Mesenchymal stem cell (in vitro differentiated cells and primary cell): Measurements from ENCODE around the gene NRIP2.

ENCODE experiments used
- DNase-seq: peaks from one replicate; pipeline ENCODE4 v3.0.0-alpha.2; 2013
- H2AFZ ChIP-seq: one replicate; pipeline ENCODE4 v1.6.1; 2013; ENCODE audit warnings: low read depth, mild to moderate bottlenecking, control low read depth, inconsistent platforms, low read length, moderate library complexity
- H2AK5ac ChIP-seq: 2 replicates; pipeline ENCODE4 v1.6.1; 2013; ENCODE audit warnings: low read length, moderate library complexity, mild to moderate bottlenecking, inconsistent platforms; ENCODE audit not compliant: severe bottlenecking
- H2BK120ac ChIP-seq: one replicate; pipeline ENCODE4 v1.6.1; 2013; ENCODE audit warnings: low read depth, mild to moderate bottlenecking, inconsistent platforms, low read length, moderate library complexity
- H2BK12ac ChIP-seq, 2 experiments: one replicate each; pipeline ENCODE4 v1.6.1; 2013; ENCODE audit warnings: inconsistent platforms in 2 of 2, low read length in 2 of 2, mild to moderate bottlenecking in 2 of 2, moderate library complexity in 2 of 2, control low read depth in 1 of 2
- H2BK15ac ChIP-seq: one replicate; pipeline ENCODE4 v1.6.1; 2013; ENCODE audit warnings: mild to moderate bottlenecking, low read depth, inconsistent platforms; ENCODE audit not compliant: poor library complexity, severe bottlenecking
- H2BK5ac ChIP-seq: 2 replicates; pipeline ENCODE4 v1.6.1; 2013; ENCODE audit warnings: low read depth, mild to moderate bottlenecking, low read length, control low read depth, inconsistent platforms; ENCODE audit not compliant: poor library complexity, severe bottlenecking
- H3K14ac ChIP-seq, 2 experiments: one replicate each; pipeline ENCODE4 v1.6.1; 2013; ENCODE audit warnings: inconsistent platforms in 2 of 2, low read length in 2 of 2, control low read depth in 1 of 2, mild to moderate bottlenecking in 1 of 2, moderate library complexity in 1 of 2
- H3K18ac ChIP-seq, 2 experiments: one replicate each; pipeline ENCODE4 v1.6.1; 2013; ENCODE audit warnings: inconsistent platforms in 2 of 2, low read length in 2 of 2, control low read depth in 1 of 2, low read depth in 1 of 2, mild to moderate bottlenecking in 1 of 2
- H3K23ac ChIP-seq, 2 experiments: one replicate each; pipeline ENCODE4 v1.6.1; 2013; ENCODE audit warnings: inconsistent platforms in 2 of 2, low read length in 2 of 2, mild to moderate bottlenecking in 2 of 2, moderate library complexity in 2 of 2, control low read depth in 1 of 2
- H3K27ac ChIP-seq: 2 replicates; pipeline ENCODE4 v1.5.1; 2013; ENCODE audit warnings: mild to moderate bottlenecking, moderate library complexity, low read length, control low read depth, inconsistent platforms; ENCODE audit not compliant: poor library complexity, severe bottlenecking
- H3K27me3 ChIP-seq, 2 experiments: 2 replicates each; pipeline versions ENCODE4 v1.6.1 to v1.7.0; 2013; ENCODE audit warnings: low read length in 2 of 2, mild to moderate bottlenecking in 2 of 2, moderate library complexity in 2 of 2, control low read depth in 1 of 2, inconsistent platforms in 1 of 2; ENCODE audit not compliant: control insufficient read depth in 1 of 2, insufficient read depth in 1 of 2
- H3K36me3 ChIP-seq, 2 experiments: 2 replicates each; pipeline versions ENCODE4 v1.6.1 to v1.7.0; 2013; ENCODE audit warnings: low read length in 2 of 2, control low read depth in 1 of 2, inconsistent platforms in 1 of 2, low read depth in 1 of 2, mild to moderate bottlenecking in 1 of 2; ENCODE audit not compliant: insufficient read depth in 2 of 2, control insufficient read depth in 1 of 2
- H3K4ac ChIP-seq, 2 experiments: one replicate each; pipeline ENCODE4 v1.6.1; 2013; ENCODE audit warnings: inconsistent platforms in 2 of 2, low read length in 2 of 2, mild to moderate bottlenecking in 2 of 2, moderate library complexity in 2 of 2, control low read depth in 1 of 2, low read depth in 1 of 2
- H3K4me1 ChIP-seq: 2 replicates; pipeline ENCODE4 v1.6.1; 2013; ENCODE audit warnings: low read depth, low read length, control low read depth; ENCODE audit not compliant: control insufficient read depth, insufficient read depth
- H3K4me2 ChIP-seq: 2 replicates; pipeline ENCODE4 v1.6.1; 2013; ENCODE audit warnings: low read length, mild to moderate bottlenecking, inconsistent platforms; ENCODE audit not compliant: poor library complexity, severe bottlenecking
- H3K4me3 ChIP-seq, 2 experiments: 2 replicates each; pipeline versions ENCODE4 v1.5.1 to v1.7.0; 2013; ENCODE audit warnings: low read length in 2 of 2, mild to moderate bottlenecking in 2 of 2, control low read depth in 1 of 2, low read depth in 1 of 2; ENCODE audit not compliant: insufficient read depth in 1 of 2
- H3K79me1 ChIP-seq: replicated peaks from 2 replicates; pipeline ENCODE4 v1.6.1; 2013; ENCODE audit warnings: mild to moderate bottlenecking, control low read depth, low read length, inconsistent platforms; ENCODE audit not compliant: poor library complexity, severe bottlenecking
- H3K9ac ChIP-seq: 2 replicates; pipeline ENCODE4 v1.7.0; 2013; ENCODE audit warnings: mild to moderate bottlenecking, low read length, moderate library complexity
- H3K9me3 ChIP-seq: 2 replicates; pipeline ENCODE4 v1.7.0; 2013; ENCODE audit warnings: mild to moderate bottlenecking, low read length; ENCODE audit not compliant: control insufficient read depth
- H4K8ac ChIP-seq: one replicate; pipeline ENCODE4 v1.6.1; 2013; ENCODE audit warnings: inconsistent platforms, mild to moderate bottlenecking, low read length, moderate library complexity
- H4K91ac ChIP-seq: one replicate; pipeline ENCODE4 v1.6.1; 2013; ENCODE audit warnings: mild to moderate bottlenecking, low read length, inconsistent platforms
- WGBS: methylation state at CpG from one replicate; pipeline ENCODE4 v1.1.7; 2013; ENCODE audit warnings: mixed read lengths; 5-methylcytosine and 5-hydroxymethylcytosine counted together

The NRIP2 gene

DNA sequence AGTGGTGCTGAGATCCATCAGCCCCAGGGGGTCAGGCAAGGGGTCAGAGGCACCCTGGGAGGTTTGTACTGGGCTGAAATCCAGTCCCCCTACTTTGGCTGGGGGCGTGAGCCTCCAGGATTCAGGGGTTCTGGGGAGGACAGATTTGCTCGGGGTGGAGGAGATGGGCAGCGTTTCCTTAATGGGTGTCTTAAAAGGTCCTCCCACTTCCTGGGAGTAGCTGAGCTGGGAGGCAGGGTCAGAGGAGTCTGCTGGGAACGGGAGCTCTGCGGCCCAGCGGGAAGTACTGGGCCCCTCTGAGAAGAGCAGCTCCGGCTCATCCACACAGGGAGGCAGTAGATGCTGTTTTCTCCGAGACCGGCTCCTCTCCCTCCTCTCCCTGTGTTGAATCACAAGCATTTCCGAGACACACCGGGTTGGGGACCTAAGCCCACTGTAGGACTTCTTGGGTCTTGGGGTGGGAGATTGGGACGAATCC is 24.1 kb upstream of the NRIP2 start:
- Histone ChIP-seq H3K9me3 (no peaks in the 10 kb centered on the region), H2AK5ac (no peak overlapping the region), H2BK15ac (no peak overlapping the region), H3K4me3 (no peak overlapping the region), H3K18ac (no peak overlapping the region), H3K27ac (no peak overlapping the region), H2AFZ (no peak overlapping the region), H3K4ac (no peak overlapping the region), H4K8ac (no peak overlapping the region), H3K79me1 (no peaks in the 10 kb centered on the region), H3K4me1 (no peaks in the 10 kb centered on the region), H3K23ac (no peak overlapping the region), H2BK120ac (no peak overlapping the region), H3K27me3 (no peaks in the 10 kb centered on the region), H2BK5ac (no peak overlapping the region), H3K9ac (no peak overlapping the region), H3K36me3 (peaks cover 15 to 19% of the 10 kb centered on the region in 2 experiments), H4K91ac (no peak overlapping the region), H3K14ac (no peak overlapping the region), H2BK12ac (no peak overlapping the region), H3K4me2 (no peak overlapping the region)
- 93% methylated on average over 11 of the region's 12 CpGs for WGBS
- no peak for DNase-seq

DNA sequence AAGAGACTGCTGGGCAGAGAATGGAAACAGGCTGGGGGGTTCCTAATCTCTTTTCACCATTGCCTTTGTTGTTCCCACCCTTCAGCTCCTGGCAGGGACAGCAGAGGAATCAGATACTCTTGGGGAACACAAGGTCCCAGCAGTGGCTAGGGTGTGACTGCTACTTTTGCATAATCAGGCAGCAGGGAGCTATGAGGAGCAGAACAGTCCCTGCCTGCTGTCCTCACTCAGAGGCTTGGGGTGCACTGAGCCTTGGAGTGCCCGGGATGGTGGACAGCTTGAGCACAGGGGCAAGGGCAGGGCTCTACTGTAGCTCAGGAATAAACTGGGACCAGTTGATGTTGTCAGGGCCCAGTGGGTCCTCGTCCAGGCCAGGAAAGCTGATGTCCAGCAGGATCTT is 23.5 kb upstream of the NRIP2 start:
- no peaks in the 10 kb centered on the region for H3K27me3 ChIP-seq
- H3K4me3 ChIP-seq: no peak overlapping the region
- WGBS: 94% methylated on average over 2 of the region's 2 CpGs

DNA sequence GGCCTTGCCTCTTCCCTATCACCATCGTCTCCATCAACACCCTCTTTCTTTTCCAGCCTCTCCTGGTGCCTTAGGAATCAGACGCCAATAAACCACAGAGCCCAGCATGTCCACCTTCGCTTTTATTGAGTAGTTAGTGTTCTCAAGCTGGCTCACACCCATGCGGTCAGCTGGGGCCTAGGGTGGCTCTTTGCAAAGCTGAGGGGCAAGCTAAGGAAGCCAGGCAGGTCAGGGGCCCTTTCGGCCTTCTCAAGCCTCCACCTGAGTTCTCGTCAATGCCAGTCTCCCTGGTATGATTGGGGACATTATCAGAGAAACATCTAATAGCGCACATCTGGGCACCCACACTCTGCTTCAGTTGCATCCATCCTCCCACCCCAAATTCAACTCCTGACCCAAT is 22.7 kb upstream of the NRIP2 start:
- H3K36me3 ChIP-seq: peaks cover 12 to 15% of the 10 kb centered on the region in 2 experiments
- H2BK12ac ChIP-seq: no peak overlapping the region
- no peak overlapping the region for H3K27ac ChIP-seq
- H3K18ac ChIP-seq: no peak overlapping the region
- no peak overlapping the region for H2AFZ ChIP-seq
- no peak overlapping the region for H3K14ac ChIP-seq
- DNase-seq: no peak
- H3K4ac ChIP-seq: no peak overlapping the region
- no peaks in the 10 kb centered on the region for H3K27me3 ChIP-seq
- H3K4me1 ChIP-seq: peaks cover 1% of the 10 kb centered on the region
- H2AK5ac ChIP-seq: no peak overlapping the region
- H2BK120ac ChIP-seq: no peak overlapping the region
- no peak overlapping the region for H2BK15ac ChIP-seq
- H3K79me1 ChIP-seq: no peaks in the 10 kb centered on the region
- H4K91ac ChIP-seq: no peak overlapping the region
- no peak overlapping the region for H2BK5ac ChIP-seq
- H3K9me3 ChIP-seq: no peaks in the 10 kb centered on the region
- H4K8ac ChIP-seq: no peak overlapping the region
- no peak overlapping the region for H3K4me3 ChIP-seq
- no peak overlapping the region for H3K9ac ChIP-seq
- no peak overlapping the region for H3K23ac ChIP-seq
- no peak overlapping the region for H3K4me2 ChIP-seq
- WGBS: 92% methylated on average over 6 of the region's 7 CpGs

More for the DNA sequence above, 23.5 kb upstream of the NRIP2 start:
- no peak overlapping the region for H4K8ac ChIP-seq
- H4K91ac ChIP-seq: no peak overlapping the region
- H3K36me3 ChIP-seq: peaks cover 15 to 18% of the 10 kb centered on the region in 2 experiments
- H3K14ac ChIP-seq: peak overlapping the region in 1 of 2 experiments; percentile 18
- peaks cover 1% of the 10 kb centered on the region for H3K4me1 ChIP-seq
- no peak overlapping the region for H2AK5ac ChIP-seq
- no peak overlapping the region for H2BK12ac ChIP-seq
- no peak overlapping the region for H2BK15ac ChIP-seq
- no peak overlapping the region for H2AFZ ChIP-seq
- no peak overlapping the region for H3K9ac ChIP-seq
- H3K79me1 ChIP-seq: no peaks in the 10 kb centered on the region
- DNase-seq: no peak
- no peak overlapping the region for H3K4me2 ChIP-seq
- H2BK5ac ChIP-seq: no peak overlapping the region
- no peak overlapping the region for H3K18ac ChIP-seq
- no peak overlapping the region for H3K23ac ChIP-seq
- no peak overlapping the region for H3K4ac ChIP-seq
- no peaks in the 10 kb centered on the region for H3K9me3 ChIP-seq
- no peak overlapping the region for H3K27ac ChIP-seq
- H2BK120ac ChIP-seq: no peak overlapping the region

DNA sequence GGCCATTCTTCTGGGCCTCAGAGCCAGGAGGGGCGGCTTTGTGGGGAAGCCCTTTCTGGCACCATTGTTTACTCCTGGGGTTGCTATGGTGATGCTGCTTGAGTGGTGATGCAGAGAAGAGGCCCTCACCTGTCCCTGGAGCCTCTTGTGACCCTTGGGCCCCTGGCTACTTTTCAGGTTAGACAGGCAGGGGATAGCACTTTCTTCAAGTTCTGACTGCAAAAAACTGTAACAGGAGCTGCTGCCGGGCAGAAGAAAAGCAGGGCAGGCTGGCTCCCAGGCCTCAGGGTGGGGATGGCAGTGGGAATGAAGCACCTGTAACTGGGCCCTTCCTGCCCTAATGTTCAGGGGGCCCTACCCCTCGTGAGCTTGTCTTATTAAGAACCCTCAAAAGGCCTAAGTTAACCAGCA is 22.2 kb upstream of the NRIP2 start, which contains the start of gene TEX52:
Gene TEX52 (minus strand): TSS at position 19 of the 411 bp plus-strand sequence. CDS start 13 bp downstream, at position 6.
- H2BK5ac ChIP-seq: no peak within 1 kb of the TSS

More for the DNA sequence above, 22.2 kb upstream of the NRIP2 start, which contains the start of gene TEX52:
- H3K4me3 ChIP-seq: no peak within 1 kb of the TSS
- H3K4me2 ChIP-seq: no peak within 1 kb of the TSS
- H2BK15ac ChIP-seq: no peak within 1 kb of the TSS
- H3K4me1 ChIP-seq: peaks cover 1% of the 10 kb centered on the region
- no peak within 1 kb of the TSS for H3K18ac ChIP-seq
- no peak within 1 kb of the TSS for H4K91ac ChIP-seq
- no peak within 1 kb of the TSS for H2AFZ ChIP-seq
- no peak within 1 kb of the TSS for H2BK12ac ChIP-seq
- no peak within 1 kb of the TSS for H3K4ac ChIP-seq
- H3K27ac ChIP-seq: no peak within 1 kb of the TSS
- H3K27me3 ChIP-seq: no peaks in the 10 kb centered on the region
- H4K8ac ChIP-seq: no peak within 1 kb of the TSS
- WGBS: 74% methylated on average over 3 of the region's 3 CpGs
- no peak within 1 kb of the TSS for H3K9ac ChIP-seq
- peaks cover 9 to 15% of the 10 kb centered on the region in 2 experiments for H3K36me3 ChIP-seq
- H2AK5ac ChIP-seq: no peak within 1 kb of the TSS
- no peaks in the 10 kb centered on the region for H3K9me3 ChIP-seq
- no peak within 1 kb of the TSS for H3K23ac ChIP-seq
- no peak within 1 kb of the TSS for H3K14ac ChIP-seq
- no peak within 1 kb of the TSS for H2BK120ac ChIP-seq
- peak; percentile 20 for DNase-seq
- no peaks in the 10 kb centered on the region for H3K79me1 ChIP-seq
